ENCODE measurements around the gene FZD10. TPM values are rescaled to one million over a fixed set of nuclear protein-coding genes. Genes with fewer than 3 reads are reported as not detected.

Gene FZD10
- total and polyA plus RNA-seq, 2 experiments from 2014 or later, result 0.11 to 0.45 TPM

- TF ChIP-seq EZH2 (IDR thresholded peaks at IDR 0.05; ENCODE audit: low read depth, unreplicated experiment), result peak; percentile 46
- no peak for TF ChIP-seq JUNB (IDR thresholded peaks at IDR 0.05; ENCODE audit: unreplicated experiment)
- no peak for TF ChIP-seq ZNF331 (CRISPR knock-in tag; IDR thresholded peaks at IDR 0.05; ENCODE audit: low read depth)
- TF ChIP-seq EZH2phosphoT487 (IDR thresholded peaks at IDR 0.05; ENCODE audit: unreplicated experiment), result no peak
- TF ChIP-seq STAT1 (IDR thresholded peaks at IDR 0.05; ENCODE audit: unreplicated experiment), result no peak
- peaks cover 20% of the 10 kb centered on the region for H3K4me1 ChIP-seq (ENCODE audit: insufficient read depth)
- H3K27me3 Mint-ChIP-seq (ENCODE audit: insufficient read depth, low read depth, poor library complexity), result peaks cover 4% of the 10 kb centered on the region
- H2AFZ ChIP-seq, result no peak overlapping the region
- DNase-seq (ENCODE audit: low spot score), result no peak
- H3K27me3 ChIP-seq (ENCODE audit: insufficient read depth), result peaks cover 83% of the 10 kb centered on the region
- ATAC-seq, result no peak
- no peak overlapping the region for H3K4me3 Mint-ChIP-seq
- no peak overlapping the region for H3K27ac Mint-ChIP-seq
- no peak overlapping the region for H3K27ac ChIP-seq (ENCODE audit: low read depth)
- H3K36me3 ChIP-seq (ENCODE audit: insufficient read depth), result no peaks in the 10 kb centered on the region
- H3K4me3 ChIP-seq, result peak overlapping the region; percentile 32; the same call in 1 of the 2 replicates
- peaks cover 37% of the 10 kb centered on the region for H3K9me3 Mint-ChIP-seq
- no peaks in the 10 kb centered on the region for H3K4me1 Mint-ChIP-seq
- no peaks in the 10 kb centered on the region for H3K9me2 ChIP-seq (ENCODE audit: insufficient read depth)
- no peaks in the 10 kb centered on the region for H4K20me1 ChIP-seq (replicated peaks; ENCODE audit: insufficient read depth)
- no peaks in the 10 kb centered on the region for H3F3A ChIP-seq (replicated peaks; ENCODE audit: low read depth)
- peaks cover 29% of the 10 kb centered on the region for H3K36me3 Mint-ChIP-seq (ENCODE audit: low read depth)
- H3K79me2 ChIP-seq (replicated peaks; ENCODE audit: insufficient read depth), result no peaks in the 10 kb centered on the region
- peak overlapping the region; percentile 66 for H3K4me2 ChIP-seq
Observed at GRCh38 chr12:130157998-130158753, 4.1 kb upstream of the FZD10 start.

GRCh38 chr12:130158754-130159059, 3.6 kb upstream of the FZD10 start:
- Histone ChIP-seq H3K9me2 (ENCODE audit: insufficient read depth) (no peaks in the 10 kb centered on the region), H3K79me2 (replicated peaks; ENCODE audit: insufficient read depth) (no peaks in the 10 kb centered on the region), H3F3A (replicated peaks; ENCODE audit: low read depth) (no peaks in the 10 kb centered on the region), H3K4me1 (ENCODE audit: insufficient read depth) (peaks cover 20% of the 10 kb centered on the region), H3K27me3 (ENCODE audit: insufficient read depth) (peaks cover 87% of the 10 kb centered on the region), H4K20me1 (replicated peaks; ENCODE audit: insufficient read depth) (no peaks in the 10 kb centered on the region), H2AFZ (no peak overlapping the region), H3K4me3 (peak overlapping the region; percentile 32; the same call in 1 of the 2 replicates), H3K36me3 (ENCODE audit: insufficient read depth) (no peaks in the 10 kb centered on the region), H3K27ac (ENCODE audit: low read depth) (no peak overlapping the region), H3K4me2 (peak overlapping the region; percentile 66)
- ATAC-seq, result no peak
- DNase-seq (ENCODE audit: low spot score), result no peak
- peaks cover 31% of the 10 kb centered on the region for H3K36me3 Mint-ChIP-seq (ENCODE audit: low read depth)
- no peak overlapping the region for H3K27ac Mint-ChIP-seq
- no peak overlapping the region for H3K4me3 Mint-ChIP-seq
- no peaks in the 10 kb centered on the region for H3K4me1 Mint-ChIP-seq
- peaks cover 37% of the 10 kb centered on the region for H3K9me3 Mint-ChIP-seq
- peaks cover 4% of the 10 kb centered on the region for H3K27me3 Mint-ChIP-seq (ENCODE audit: insufficient read depth, low read depth, poor library complexity)
- TF ChIP-seq NANOG (IDR thresholded peaks at IDR 0.05; ENCODE audit: borderline replicate concordance) (no peak), EZH2 (IDR thresholded peaks at IDR 0.05; ENCODE audit: low read depth, unreplicated experiment) (no peak), ETS1 (IDR thresholded peaks at IDR 0.05) (no peak), EZH2phosphoT487 (IDR thresholded peaks at IDR 0.05; ENCODE audit: unreplicated experiment) (no peak), ZNF331 (CRISPR knock-in tag; IDR thresholded peaks at IDR 0.05; ENCODE audit: low read depth) (no peak), ZNF462 (CRISPR knock-in tag; IDR thresholded peaks at IDR 0.05) (no peak)

Data from GM23338 (cell line).